ENCODE results near the gene KLHL29. TPM values are rescaled to one million over a fixed set of nuclear protein-coding genes. Genes with fewer than 3 reads are reported as not detected.

The KLHL29 gene
- total RNA-seq, 1 experiment from 2014 or later: 2.6 TPM

GRCh38 chr2:23342075-23342474 lies 42.9 kb upstream of the KLHL29 start:
- no peak overlapping the region for H3K4me3 ChIP-seq (ENCODE audit: low read length)
- H2AFZ ChIP-seq (ENCODE audit: low read length): no peak overlapping the region
- H3K4me2 ChIP-seq (ENCODE audit: low read length): no peak overlapping the region
- no peak overlapping the region for H3K27ac ChIP-seq (ENCODE audit: low read length)
- H3K4me1 ChIP-seq (ENCODE audit: insufficient read depth, low read length): no peaks in the 10 kb centered on the region
- no peak overlapping the region for H3K9ac ChIP-seq (ENCODE audit: low read length)
- no peaks in the 10 kb centered on the region for H3K9me2 ChIP-seq (replicated peaks; ENCODE audit: low read length)
- ChIA-PET POLR2A (ENCODE audit: unreplicated experiment) (no interaction called here), CTCF (no interaction called here)
- ATAC-seq (no peak), DNase-seq (no peak)
- H4K20me1 ChIP-seq (ENCODE audit: low read length): no peaks in the 10 kb centered on the region
- intact Hi-C loops (cut with micrococcal nuclease): no loop called here
- BruUV-seq (replicated peaks): no TSS peak
- H3K36me3 ChIP-seq (ENCODE audit: low read depth, low read length): no peaks in the 10 kb centered on the region
- no peaks in the 10 kb centered on the region for H3K79me2 ChIP-seq (ENCODE audit: low read length)
- peaks cover 53% of the 10 kb centered on the region for H3K27me3 ChIP-seq (ENCODE audit: low read length)
- no peaks in the 10 kb centered on the region for H3F3A ChIP-seq (ENCODE audit: low read length, unreplicated experiment)
- TF ChIP-seq EZH2phosphoT487 (IDR thresholded peaks at IDR 0.05; ENCODE audit: borderline replicate concordance, low read length) (no peak), EZH2 (IDR thresholded peaks at IDR 0.05; ENCODE audit: low read length, unreplicated experiment) (no peak), CTCF (conservative IDR thresholded peaks at IDR 0.05; ENCODE audit: low read depth, low read length) (no peak)
- no peaks in the 10 kb centered on the region for H3K9me3 ChIP-seq (ENCODE audit: low read length)

GRCh38 chr2:23346029-23346428 lies 39.0 kb upstream of the KLHL29 start:
- ATAC-seq (no peak), DNase-seq (no peak)
- H3K4me1 ChIP-seq (ENCODE audit: insufficient read depth, low read length): no peaks in the 10 kb centered on the region
- ChIA-PET POLR2A (ENCODE audit: unreplicated experiment) (no interaction called here), CTCF (no interaction called here)
- no peak overlapping the region for H3K9ac ChIP-seq (ENCODE audit: low read length)
- no peak for TF ChIP-seq EZH2phosphoT487 (IDR thresholded peaks at IDR 0.05; ENCODE audit: borderline replicate concordance, low read length)
- TF ChIP-seq EZH2 (IDR thresholded peaks at IDR 0.05; ENCODE audit: low read length, unreplicated experiment): no peak
- TF ChIP-seq CTCF (conservative IDR thresholded peaks at IDR 0.05; ENCODE audit: low read depth, low read length): no peak
- no TSS peak for BruUV-seq (replicated peaks)
- no peak overlapping the region for H3K4me3 ChIP-seq (ENCODE audit: low read length)
- no peaks in the 10 kb centered on the region for H4K20me1 ChIP-seq (ENCODE audit: low read length)
- H3K27me3 ChIP-seq (ENCODE audit: low read length): peaks cover 62% of the 10 kb centered on the region
- H3K9me3 ChIP-seq (ENCODE audit: low read length): no peaks in the 10 kb centered on the region
- H3K9me2 ChIP-seq (replicated peaks; ENCODE audit: low read length): no peaks in the 10 kb centered on the region
- no peaks in the 10 kb centered on the region for H3K79me2 ChIP-seq (ENCODE audit: low read length)
- no peaks in the 10 kb centered on the region for H3K36me3 ChIP-seq (ENCODE audit: low read depth, low read length)
- no peaks in the 10 kb centered on the region for H3F3A ChIP-seq (ENCODE audit: low read length, unreplicated experiment)
- intact Hi-C loops (cut with micrococcal nuclease): no loop called here
- H2AFZ ChIP-seq (ENCODE audit: low read length): no peak overlapping the region
- no peak overlapping the region for H3K4me2 ChIP-seq (ENCODE audit: low read length)
- H3K27ac ChIP-seq (ENCODE audit: low read length): no peak overlapping the region

GRCh38 chr2:23346781-23347180 lies 38.2 kb upstream of the KLHL29 start:
- no peak overlapping the region for H3K4me3 ChIP-seq (ENCODE audit: low read length)
- no peaks in the 10 kb centered on the region for H3F3A ChIP-seq (ENCODE audit: low read length, unreplicated experiment)
- no peaks in the 10 kb centered on the region for H4K20me1 ChIP-seq (ENCODE audit: low read length)
- DNase-seq (no peak), ATAC-seq (no peak)
- no peak overlapping the region for H3K9ac ChIP-seq (ENCODE audit: low read length)
- no peak overlapping the region for H2AFZ ChIP-seq (ENCODE audit: low read length)
- POLR2A ChIA-PET (ENCODE audit: unreplicated experiment): no interaction called here
- H3K27ac ChIP-seq (ENCODE audit: low read length): no peak overlapping the region
- intact Hi-C loops (cut with micrococcal nuclease): no loop called here
- H3K27me3 ChIP-seq (ENCODE audit: low read length): peaks cover 59% of the 10 kb centered on the region
- H3K79me2 ChIP-seq (ENCODE audit: low read length): no peaks in the 10 kb centered on the region
- no peaks in the 10 kb centered on the region for H3K36me3 ChIP-seq (ENCODE audit: low read depth, low read length)
- no peaks in the 10 kb centered on the region for H3K9me3 ChIP-seq (ENCODE audit: low read length)
- no peaks in the 10 kb centered on the region for H3K4me1 ChIP-seq (ENCODE audit: insufficient read depth, low read length)
- TF ChIP-seq CTCF (conservative IDR thresholded peaks at IDR 0.05; ENCODE audit: low read depth, low read length) (no peak), EZH2 (IDR thresholded peaks at IDR 0.05; ENCODE audit: low read length, unreplicated experiment) (no peak), EZH2phosphoT487 (IDR thresholded peaks at IDR 0.05; ENCODE audit: borderline replicate concordance, low read length) (no peak)
- H3K9me2 ChIP-seq (replicated peaks; ENCODE audit: low read length): no peaks in the 10 kb centered on the region
- BruUV-seq (replicated peaks): no TSS peak
- H3K4me2 ChIP-seq (ENCODE audit: low read length): no peak overlapping the region
- CTCF ChIA-PET: no interaction called here
